ENCODE data around the gene ERC1.

Gene ERC1

DNA sequence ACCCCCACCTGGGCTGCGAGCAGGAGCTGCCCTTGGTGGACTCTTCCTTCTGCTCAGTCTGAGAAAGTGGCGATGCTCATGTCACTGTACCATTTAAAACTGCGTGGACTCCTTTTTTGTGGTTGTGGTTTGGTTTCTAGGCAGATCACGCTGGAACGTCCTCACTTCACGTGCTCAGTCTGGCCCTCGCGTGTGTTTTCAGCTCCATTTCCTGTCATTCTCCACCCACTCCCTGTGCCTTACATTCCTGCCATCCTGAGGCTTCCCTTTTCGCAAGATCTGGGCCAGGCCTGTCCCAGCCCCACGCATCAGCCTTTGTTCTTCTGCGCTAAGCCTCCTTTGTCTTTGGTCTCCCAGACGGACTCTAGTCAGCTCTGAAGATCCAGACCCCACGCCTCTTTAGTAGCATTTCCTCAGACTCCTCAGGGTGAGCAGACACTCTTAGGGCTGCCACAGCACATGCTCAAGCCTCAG is 497.9 kb downstream of the ERC1 start:
- H3K4me1 ChIP-seq (ENCODE audit: control insufficient read depth in 2 of 2, insufficient read depth in 2 of 2, low read length in 2 of 2): no peaks in the 10 kb centered on the region
- H3K27ac ChIP-seq (ENCODE audit: low read depth in 2 of 2, low read length in 2 of 2): peak overlapping the region in 1 of 2 donors; percentile 5
- no peaks in the 10 kb centered on the region for H3K27me3 ChIP-seq (ENCODE audit: control insufficient read depth in 2 of 2, insufficient read depth in 2 of 2, low read length in 2 of 2)
- H3K4me3 ChIP-seq (ENCODE audit: low read length in 2 of 2): no peak overlapping the region
- peaks cover 7 to 17% of the 10 kb centered on the region in 2 donors for H3K36me3 ChIP-seq (ENCODE audit: control insufficient read depth in 2 of 2, insufficient read depth in 2 of 2, low read length in 2 of 2)
- no peaks in the 10 kb centered on the region for H3K9me3 ChIP-seq (ENCODE audit: control insufficient read depth in 2 of 2, low read length in 2 of 2)
- H3K9ac ChIP-seq (ENCODE audit: low read depth in 1 of 2, low read length in 2 of 2): no peak overlapping the region

DNA sequence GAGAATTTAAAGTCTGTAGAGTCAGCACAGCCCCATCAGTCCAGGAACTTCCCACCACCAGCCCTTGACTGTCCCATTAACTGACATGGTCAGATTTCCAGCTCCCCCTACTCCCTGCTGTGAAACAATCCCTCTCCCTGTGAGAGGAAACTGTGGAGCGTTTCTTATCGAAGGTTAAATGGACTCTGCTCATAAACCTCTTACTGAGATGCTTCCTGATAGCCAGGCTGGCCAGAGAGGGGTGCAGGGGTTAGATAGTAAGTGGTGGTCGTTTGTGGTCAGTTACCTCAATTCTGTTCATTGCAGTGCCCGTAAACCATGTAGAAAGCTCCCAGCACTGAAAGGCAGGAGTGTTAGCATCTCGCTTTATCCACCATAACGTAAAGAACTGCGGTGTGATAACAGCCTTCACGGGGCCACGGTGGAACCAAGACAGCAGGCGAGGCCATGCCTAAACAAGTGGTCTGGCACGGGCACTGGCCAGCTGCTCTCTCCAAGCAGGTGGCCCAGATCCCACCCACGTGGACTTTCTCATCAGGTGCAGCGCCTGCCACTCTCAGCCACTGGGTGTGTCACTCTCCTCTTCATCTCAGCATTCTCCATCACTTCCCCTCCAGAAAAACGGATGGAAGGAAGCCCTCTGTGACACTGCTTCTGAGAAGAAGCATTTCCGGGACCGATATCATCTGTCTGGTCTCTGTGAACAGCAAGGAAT is 501.1 kb downstream of the ERC1 start:
- peaks cover 7 to 17% of the 10 kb centered on the region in 2 donors for H3K36me3 ChIP-seq (ENCODE audit: control insufficient read depth in 2 of 2, insufficient read depth in 2 of 2, low read length in 2 of 2)
- no peak overlapping the region for H3K4me3 ChIP-seq (ENCODE audit: low read length in 2 of 2)
- no peak overlapping the region for H3K9ac ChIP-seq (ENCODE audit: low read depth in 1 of 2, low read length in 2 of 2)
- H3K9me3 ChIP-seq (ENCODE audit: control insufficient read depth in 2 of 2, low read length in 2 of 2): no peaks in the 10 kb centered on the region
- H3K4me1 ChIP-seq (ENCODE audit: control insufficient read depth in 2 of 2, insufficient read depth in 2 of 2, low read length in 2 of 2): peaks cover 4 to 5% of the 10 kb centered on the region in 2 donors
- no peaks in the 10 kb centered on the region for H3K27me3 ChIP-seq (ENCODE audit: control insufficient read depth in 2 of 2, insufficient read depth in 2 of 2, low read length in 2 of 2)
- H3K27ac ChIP-seq (ENCODE audit: low read depth in 2 of 2, low read length in 2 of 2): no peak overlapping the region

DNA sequence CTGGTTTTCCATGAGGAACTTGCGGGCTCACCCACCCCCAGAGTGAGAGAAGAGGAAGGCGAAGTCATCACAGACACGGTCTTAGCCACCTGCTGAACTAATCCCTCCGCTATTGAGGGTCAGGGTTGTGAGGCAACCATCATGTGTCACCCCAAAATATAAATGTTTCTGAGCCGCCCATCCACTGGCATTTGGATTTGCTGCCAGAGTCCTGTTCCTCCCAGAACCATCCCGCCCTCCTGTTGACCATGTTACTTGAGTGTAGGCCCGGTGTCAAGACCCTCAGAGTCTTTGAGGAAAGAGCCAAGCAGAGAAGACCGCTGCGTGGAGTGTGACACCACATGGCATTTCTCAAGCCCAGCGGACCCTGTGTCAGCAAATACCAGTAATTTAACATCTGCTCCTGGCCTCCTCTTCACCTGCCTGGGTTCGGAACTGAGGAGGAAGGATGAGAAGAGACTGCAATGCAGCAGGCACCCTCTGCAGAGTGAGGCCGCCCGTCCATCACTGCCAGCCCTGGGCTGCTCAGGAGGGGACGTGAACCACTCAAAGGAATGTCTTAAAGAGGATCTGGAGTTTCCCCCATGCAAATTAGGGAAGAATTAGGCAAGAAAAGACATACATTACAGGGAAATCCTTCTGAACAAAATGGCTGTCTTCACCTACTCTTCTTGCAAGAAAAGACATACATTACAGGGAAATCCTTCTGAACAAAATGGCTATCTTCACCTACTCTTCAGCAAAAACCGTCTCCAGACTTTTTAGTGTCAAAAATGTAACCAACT is 502.9 kb downstream of the ERC1 start:
- Histone ChIP-seq H3K4me1 (ENCODE audit: control insufficient read depth in 2 of 2, insufficient read depth in 2 of 2, low read length in 2 of 2) (peaks cover 5 to 7% of the 10 kb centered on the region in 2 donors), H3K9me3 (ENCODE audit: control insufficient read depth in 2 of 2, low read length in 2 of 2) (no peaks in the 10 kb centered on the region), H3K36me3 (ENCODE audit: control insufficient read depth in 2 of 2, insufficient read depth in 2 of 2, low read length in 2 of 2) (peaks cover 7 to 17% of the 10 kb centered on the region in 2 donors), H3K27ac (ENCODE audit: low read depth in 2 of 2, low read length in 2 of 2) (no peak overlapping the region), H3K4me3 (ENCODE audit: low read length in 2 of 2) (no peak overlapping the region), H3K9ac (ENCODE audit: low read depth in 1 of 2, low read length in 2 of 2) (no peak overlapping the region), H3K27me3 (ENCODE audit: control insufficient read depth in 2 of 2, insufficient read depth in 2 of 2, low read length in 2 of 2) (no peaks in the 10 kb centered on the region)

DNA sequence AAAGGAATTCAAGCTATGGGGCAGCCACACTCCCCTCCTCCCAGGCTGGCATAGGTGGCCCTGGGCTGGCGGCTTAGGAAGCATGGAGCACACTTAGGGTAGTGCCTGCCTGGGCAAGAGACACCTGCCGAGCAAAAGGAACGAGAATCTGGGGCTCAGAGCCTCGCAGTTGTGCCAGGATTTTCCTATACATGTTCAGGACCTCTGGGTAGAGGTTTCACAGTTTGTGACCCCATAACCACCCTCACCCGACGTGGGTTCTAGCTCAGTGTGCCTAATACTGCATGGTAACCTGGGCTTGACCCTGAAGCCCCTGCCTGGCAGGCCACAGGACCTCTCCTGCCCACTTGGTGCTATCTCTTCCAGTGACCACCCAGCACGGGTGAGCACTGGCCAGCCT is 503.8 kb downstream of the ERC1 start:
- H3K4me1 ChIP-seq (ENCODE audit: control insufficient read depth in 2 of 2, insufficient read depth in 2 of 2, low read length in 2 of 2): peaks cover 5 to 7% of the 10 kb centered on the region in 2 donors

DNA sequence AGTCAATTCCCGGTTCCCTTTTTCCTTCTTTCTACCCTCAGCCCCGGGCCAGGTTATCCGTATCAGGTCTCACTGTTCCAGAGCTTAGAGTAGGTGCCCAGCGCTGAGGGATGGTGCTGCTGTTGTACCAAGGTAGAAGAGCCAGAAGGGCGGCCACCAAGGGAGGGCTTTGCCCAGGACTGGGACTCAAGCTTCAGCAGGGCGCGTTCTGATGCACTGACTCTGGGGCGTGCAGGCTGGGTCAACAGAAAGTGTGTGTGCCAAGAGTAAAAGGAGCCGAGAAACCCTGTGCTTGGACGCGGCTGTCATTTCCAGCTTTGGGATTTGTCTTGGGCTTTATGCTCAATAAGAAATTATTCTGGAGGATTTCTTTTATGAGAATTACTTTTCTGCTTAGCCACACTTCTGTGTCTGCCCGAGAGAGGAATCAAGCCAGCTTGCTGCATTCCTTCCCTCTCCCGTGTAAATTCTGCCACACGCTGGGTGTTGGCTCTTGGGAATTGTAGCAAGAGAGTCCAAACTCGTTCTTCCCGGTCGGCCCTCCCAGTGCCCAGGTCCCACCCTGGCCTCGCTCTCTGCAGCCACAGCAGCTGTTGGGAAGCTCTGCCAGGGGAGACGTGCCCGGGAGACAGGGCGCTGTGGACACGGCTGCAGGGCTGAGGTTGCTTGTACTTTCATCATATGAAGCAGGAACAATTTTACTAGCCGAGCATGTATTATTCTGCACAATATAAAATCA is 505.3 kb downstream of the ERC1 start:
- Histone ChIP-seq H3K4me1 (ENCODE audit: control insufficient read depth in 2 of 2, insufficient read depth in 2 of 2, low read length in 2 of 2) (peaks cover 5 to 7% of the 10 kb centered on the region in 2 donors), H3K4me3 (ENCODE audit: low read length in 2 of 2) (peak overlapping the region; percentile 32 to 52), H3K9me3 (ENCODE audit: control insufficient read depth in 2 of 2, low read length in 2 of 2) (no peaks in the 10 kb centered on the region), H3K36me3 (ENCODE audit: control insufficient read depth in 2 of 2, insufficient read depth in 2 of 2, low read length in 2 of 2) (peaks cover 0 to 6% of the 10 kb centered on the region in 2 donors), H3K27me3 (ENCODE audit: control insufficient read depth in 2 of 2, insufficient read depth in 2 of 2, low read length in 2 of 2) (no peaks in the 10 kb centered on the region), H3K27ac (ENCODE audit: low read depth in 2 of 2, low read length in 2 of 2) (peak overlapping the region; percentile 30 to 43), H3K9ac (ENCODE audit: low read depth in 1 of 2, low read length in 2 of 2) (peak overlapping the region; percentile 6 to 14)

More for the DNA sequence above, 503.8 kb downstream of the ERC1 start:
- Histone ChIP-seq H3K36me3 (ENCODE audit: control insufficient read depth in 2 of 2, insufficient read depth in 2 of 2, low read length in 2 of 2) (peaks cover 7 to 17% of the 10 kb centered on the region in 2 donors), H3K27ac (ENCODE audit: low read depth in 2 of 2, low read length in 2 of 2) (no peak overlapping the region), H3K9ac (ENCODE audit: low read depth in 1 of 2, low read length in 2 of 2) (no peak overlapping the region), H3K4me3 (ENCODE audit: low read length in 2 of 2) (no peak overlapping the region), H3K27me3 (ENCODE audit: control insufficient read depth in 2 of 2, insufficient read depth in 2 of 2, low read length in 2 of 2) (no peaks in the 10 kb centered on the region), H3K9me3 (ENCODE audit: control insufficient read depth in 2 of 2, low read length in 2 of 2) (no peaks in the 10 kb centered on the region)

DNA sequence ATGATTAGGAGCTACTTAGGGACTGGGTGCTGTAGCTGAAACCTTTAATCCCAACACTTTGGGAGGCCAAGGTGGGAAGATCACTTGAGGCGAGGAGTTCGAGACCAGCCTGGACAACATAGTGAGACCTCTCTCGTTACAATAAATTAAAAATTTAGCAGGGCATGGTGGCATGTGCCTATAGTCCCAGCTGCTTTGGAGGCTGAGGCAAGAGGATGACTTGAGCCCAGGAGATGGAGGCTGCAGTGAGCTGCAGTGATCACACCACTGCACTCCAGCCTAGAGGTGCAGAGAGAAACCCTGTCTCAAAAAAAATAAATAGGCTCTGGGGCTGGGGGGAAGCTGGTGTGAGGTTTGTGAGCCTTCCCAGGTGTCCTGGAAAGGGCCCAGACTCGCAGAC is 506.1 kb downstream of the ERC1 start:
- no peak overlapping the region for H3K4me3 ChIP-seq (ENCODE audit: low read length in 2 of 2)
- no peaks in the 10 kb centered on the region for H3K9me3 ChIP-seq (ENCODE audit: control insufficient read depth in 2 of 2, low read length in 2 of 2)
- H3K4me1 ChIP-seq (ENCODE audit: control insufficient read depth in 2 of 2, insufficient read depth in 2 of 2, low read length in 2 of 2): peaks cover 5 to 7% of the 10 kb centered on the region in 2 donors
- H3K36me3 ChIP-seq (ENCODE audit: control insufficient read depth in 2 of 2, insufficient read depth in 2 of 2, low read length in 2 of 2): peaks cover 0 to 3% of the 10 kb centered on the region in 2 donors
- H3K27me3 ChIP-seq (ENCODE audit: control insufficient read depth in 2 of 2, insufficient read depth in 2 of 2, low read length in 2 of 2): no peaks in the 10 kb centered on the region
- no peak overlapping the region for H3K9ac ChIP-seq (ENCODE audit: low read depth in 1 of 2, low read length in 2 of 2)
- H3K27ac ChIP-seq (ENCODE audit: low read depth in 2 of 2, low read length in 2 of 2): no peak overlapping the region

DNA sequence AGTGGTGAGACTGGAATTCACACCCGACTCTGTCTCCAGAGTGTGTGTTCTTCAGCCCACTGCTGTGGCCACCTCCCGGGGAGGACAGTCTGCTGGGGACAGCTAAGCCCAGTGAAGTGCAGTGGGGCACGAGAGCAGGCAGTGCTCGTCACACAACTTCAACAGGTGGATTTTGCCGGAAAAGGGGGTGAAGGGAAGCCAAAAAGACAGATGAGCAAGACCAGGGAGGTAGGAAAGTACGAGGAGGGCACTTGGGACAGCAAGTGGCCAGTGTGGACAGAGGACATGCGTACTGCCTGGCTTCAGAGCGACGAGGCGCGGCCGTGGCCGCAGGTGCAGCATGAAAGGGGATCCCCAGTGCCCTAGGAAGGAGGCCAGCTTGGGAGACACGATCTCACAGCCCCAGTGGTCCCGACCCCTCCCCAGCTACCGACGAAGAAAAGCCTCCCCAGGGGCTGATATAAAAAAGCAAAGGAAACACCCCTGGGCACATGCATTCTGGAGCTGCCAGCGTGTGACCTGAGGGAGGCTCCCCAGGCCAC is 507.2 kb downstream of the ERC1 start:
- Histone ChIP-seq H3K9me3 (ENCODE audit: control insufficient read depth in 2 of 2, low read length in 2 of 2) (no peaks in the 10 kb centered on the region), H3K27me3 (ENCODE audit: control insufficient read depth in 2 of 2, insufficient read depth in 2 of 2, low read length in 2 of 2) (no peaks in the 10 kb centered on the region), H3K36me3 (ENCODE audit: control insufficient read depth in 2 of 2, insufficient read depth in 2 of 2, low read length in 2 of 2) (no peaks in the 10 kb centered on the region), H3K27ac (ENCODE audit: low read depth in 2 of 2, low read length in 2 of 2) (no peak overlapping the region), H3K4me3 (ENCODE audit: low read length in 2 of 2) (no peak overlapping the region), H3K9ac (ENCODE audit: low read depth in 1 of 2, low read length in 2 of 2) (no peak overlapping the region), H3K4me1 (ENCODE audit: control insufficient read depth in 2 of 2, insufficient read depth in 2 of 2, low read length in 2 of 2) (peaks cover 7 to 9% of the 10 kb centered on the region in 2 donors)

DNA sequence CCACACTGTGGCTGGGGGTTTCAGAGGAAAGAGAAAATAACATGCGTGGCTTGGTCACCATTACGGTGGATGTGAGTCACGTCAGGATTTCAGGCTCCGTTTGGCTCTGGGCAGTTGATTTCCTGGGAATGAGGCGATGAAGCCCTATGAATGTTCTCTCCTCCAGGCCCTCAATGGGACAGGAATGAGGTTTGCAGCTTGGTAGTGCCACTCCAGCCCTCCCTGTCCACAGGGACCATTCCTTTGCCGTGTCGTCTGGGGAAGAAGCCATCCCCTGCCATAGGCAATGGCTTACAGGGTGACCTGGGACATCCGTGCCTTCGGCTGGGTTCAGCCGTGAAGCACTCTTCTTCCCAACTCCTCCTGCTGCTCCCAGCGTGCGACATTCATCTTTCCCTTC is 508.3 kb downstream of the ERC1 start:
- Histone ChIP-seq H3K4me1 (ENCODE audit: control insufficient read depth in 2 of 2, insufficient read depth in 2 of 2, low read length in 2 of 2) (peaks cover 7 to 9% of the 10 kb centered on the region in 2 donors), H3K4me3 (ENCODE audit: low read length in 2 of 2) (no peak overlapping the region), H3K36me3 (ENCODE audit: control insufficient read depth in 2 of 2, insufficient read depth in 2 of 2, low read length in 2 of 2) (no peaks in the 10 kb centered on the region), H3K9ac (ENCODE audit: low read depth in 1 of 2, low read length in 2 of 2) (no peak overlapping the region), H3K27ac (ENCODE audit: low read depth in 2 of 2, low read length in 2 of 2) (no peak overlapping the region), H3K9me3 (ENCODE audit: control insufficient read depth in 2 of 2, low read length in 2 of 2) (no peaks in the 10 kb centered on the region), H3K27me3 (ENCODE audit: control insufficient read depth in 2 of 2, insufficient read depth in 2 of 2, low read length in 2 of 2) (no peaks in the 10 kb centered on the region)

DNA sequence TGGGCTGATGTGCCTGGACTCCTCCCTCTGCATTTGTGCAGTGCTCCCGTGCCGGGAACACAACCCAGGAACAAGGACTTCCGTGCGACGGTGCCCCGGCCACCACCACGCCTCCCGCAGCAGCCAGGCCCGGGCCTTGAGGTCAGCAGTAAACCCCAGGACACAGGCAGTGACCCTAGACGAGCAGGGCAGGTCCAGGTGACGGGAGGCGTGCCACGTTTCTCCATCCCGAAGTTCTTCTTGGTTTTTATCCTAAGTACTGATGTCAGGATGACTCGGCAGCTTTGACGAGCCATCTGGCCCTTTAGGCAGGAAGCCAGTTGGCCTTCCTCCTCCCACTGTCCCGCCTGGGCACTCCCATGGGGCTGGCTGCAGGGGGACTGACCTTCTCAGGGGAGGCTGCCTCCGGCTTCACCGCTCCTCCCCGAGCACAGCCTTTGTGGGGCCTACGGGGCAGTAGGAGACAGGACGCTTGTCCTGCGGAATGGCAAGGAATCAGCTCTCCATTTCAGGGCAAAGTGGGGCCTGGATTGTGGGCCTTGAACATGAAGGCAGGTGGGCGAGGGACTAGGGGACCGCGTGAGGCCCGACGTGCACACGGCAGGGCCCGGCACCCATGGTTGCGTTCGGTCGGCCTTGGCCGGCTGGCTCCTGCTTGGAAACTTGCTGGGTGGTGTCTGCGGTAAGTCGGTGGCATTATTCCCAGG is 509.2 kb downstream of the ERC1 start:
- no peak overlapping the region for H3K27ac ChIP-seq (ENCODE audit: low read depth in 2 of 2, low read length in 2 of 2)
- H3K36me3 ChIP-seq (ENCODE audit: control insufficient read depth in 2 of 2, insufficient read depth in 2 of 2, low read length in 2 of 2): no peaks in the 10 kb centered on the region
- no peak overlapping the region for H3K4me3 ChIP-seq (ENCODE audit: low read length in 2 of 2)
- H3K9me3 ChIP-seq (ENCODE audit: control insufficient read depth in 2 of 2, low read length in 2 of 2): no peaks in the 10 kb centered on the region
- peaks cover 9% of the 10 kb centered on the region in 2 donors for H3K4me1 ChIP-seq (ENCODE audit: control insufficient read depth in 2 of 2, insufficient read depth in 2 of 2, low read length in 2 of 2)
- H3K9ac ChIP-seq (ENCODE audit: low read depth in 1 of 2, low read length in 2 of 2): no peak overlapping the region
- no peaks in the 10 kb centered on the region for H3K27me3 ChIP-seq (ENCODE audit: control insufficient read depth in 2 of 2, insufficient read depth in 2 of 2, low read length in 2 of 2)
